H9 (cell line): ENCODE results near the gene SLC44A1. TPM values are rescaled to one million over a fixed set of nuclear protein-coding genes. Genes with fewer than 3 reads are reported as not detected.

Experiments
- DNase-seq: peaks from one replicate; pipeline ENCODE4 v3.0.0-alpha.2; 2017
- H2AFZ ChIP-seq: one replicate; pipeline ENCODE4 v1.6.1; 2013; ENCODE audit warnings: mild to moderate bottlenecking, low read length, control low read depth, moderate library complexity
- H2AK5ac ChIP-seq: 2 replicates; pipeline ENCODE4 v1.6.1; 2013; ENCODE audit warnings: low read length, control low read depth, mixed read lengths; ENCODE audit not compliant: insufficient read length
- H2BK120ac ChIP-seq: one replicate; pipeline ENCODE4 v1.6.1; 2013; ENCODE audit warnings: low read depth, mild to moderate bottlenecking, low read length, control low read depth, inconsistent platforms; ENCODE audit not compliant: poor library complexity, severe bottlenecking
- H2BK12ac ChIP-seq: 2 replicates; pipeline ENCODE4 v1.6.1; 2013; ENCODE audit warnings: low read length, control low read depth, mixed read lengths, low read depth; ENCODE audit not compliant: insufficient read length
- H2BK15ac ChIP-seq: 2 replicates; pipeline ENCODE4 v1.6.1; 2013; ENCODE audit warnings: low read depth, low read length, control low read depth
- H2BK20ac ChIP-seq: one replicate; pipeline ENCODE4 v1.6.1; 2013; ENCODE audit warnings: low read depth, mild to moderate bottlenecking, low read length, control low read depth, inconsistent platforms; ENCODE audit not compliant: poor library complexity, severe bottlenecking
- H2BK5ac ChIP-seq: 2 replicates; pipeline ENCODE4 v1.6.1; 2013; ENCODE audit warnings: low read length, control low read depth, mixed read lengths; ENCODE audit not compliant: insufficient read length
- H3K14ac ChIP-seq: 2 replicates; pipeline ENCODE4 v1.6.1; 2013; ENCODE audit warnings: low read length, control low read depth; ENCODE audit not compliant: insufficient read depth
- H3K18ac ChIP-seq: 2 replicates; pipeline ENCODE4 v1.6.1; 2013; ENCODE audit warnings: low read depth, mild to moderate bottlenecking, mixed read lengths, low read length, control low read depth; ENCODE audit not compliant: insufficient read length
- H3K23ac ChIP-seq: 2 replicates; pipeline ENCODE4 v1.6.1; 2013; ENCODE audit warnings: low read length, control low read depth, mixed read lengths, low read depth; ENCODE audit not compliant: insufficient read length
- H3K23me2 ChIP-seq: 2 replicates; pipeline ENCODE4 v1.6.1; 2013; ENCODE audit warnings: low read depth, mild to moderate bottlenecking, mixed read lengths, low read length, control low read depth; ENCODE audit not compliant: insufficient read length, poor library complexity, severe bottlenecking
- H3K27ac ChIP-seq: 2 replicates; pipeline ENCODE4 v1.5.1; 2013; ENCODE audit warnings: low read length, control low read depth, mixed read lengths, low read depth; ENCODE audit not compliant: insufficient read length
- H3K27me3 ChIP-seq: 2 replicates; pipeline ENCODE4 v1.6.1; 2013; ENCODE audit warnings: low read length, control low read depth, inconsistent platforms; ENCODE audit not compliant: insufficient read depth
- H3K4ac ChIP-seq: 2 replicates; pipeline ENCODE4 v1.6.1; 2013; ENCODE audit warnings: low read depth, mild to moderate bottlenecking, control low read depth, inconsistent platforms, low read length, moderate library complexity
- H3K4me1 ChIP-seq: 2 replicates; pipeline ENCODE4 v1.6.1; 2013; ENCODE audit warnings: low read length, control low read depth, inconsistent platforms; ENCODE audit not compliant: insufficient read depth
- H3K4me2 ChIP-seq: 2 replicates; pipeline ENCODE4 v1.6.1; 2013; ENCODE audit warnings: low read length, control low read depth, mixed read lengths; ENCODE audit not compliant: insufficient read length, insufficient read depth
- H3K56ac ChIP-seq: 2 replicates; pipeline ENCODE4 v1.6.1; 2013; ENCODE audit warnings: low read depth, mild to moderate bottlenecking, mixed read lengths, low read length, control low read depth; ENCODE audit not compliant: insufficient read length
- H3K79me1 ChIP-seq: 2 replicates; pipeline ENCODE4 v1.6.1; 2013; ENCODE audit warnings: low read depth, mild to moderate bottlenecking, moderate library complexity, low read length, control low read depth, inconsistent platforms; ENCODE audit not compliant: insufficient read depth, poor library complexity, severe bottlenecking
- H3K79me2 ChIP-seq: 2 replicates; pipeline ENCODE4 v1.6.1; 2013; ENCODE audit warnings: low read length, control low read depth, inconsistent platforms; ENCODE audit not compliant: insufficient read depth
- H3K9ac ChIP-seq: 2 replicates; pipeline ENCODE4 v1.6.1; 2013; ENCODE audit warnings: low read length, control low read depth, mixed read lengths; ENCODE audit not compliant: insufficient read length; ENCODE audit errors: extremely low read depth
- H3K9me3 ChIP-seq: one replicate; pipeline ENCODE4 v1.6.1; 2013; ENCODE audit warnings: low read depth, low read length, inconsistent platforms; ENCODE audit not compliant: control insufficient read depth
- H3T11ph ChIP-seq: one replicate; pipeline ENCODE4 v1.6.1; 2013; ENCODE audit warnings: mild to moderate bottlenecking, low read length, control low read depth, inconsistent platforms
- H4K20me1 ChIP-seq: one replicate; pipeline ENCODE4 v1.6.1; 2013; ENCODE audit not compliant: control insufficient read depth, insufficient read length, insufficient read depth
- H4K5ac ChIP-seq: 2 replicates; pipeline ENCODE4 v1.6.1; 2013; ENCODE audit warnings: low read depth, mild to moderate bottlenecking, mixed read lengths, low read length, control low read depth; ENCODE audit not compliant: insufficient read length
- H4K8ac ChIP-seq: replicated peaks from 2 replicates; pipeline ENCODE4 v1.6.1; 2013; ENCODE audit warnings: low read length, control low read depth, mixed read lengths, low read depth; ENCODE audit not compliant: insufficient read length
- H4K91ac ChIP-seq: 2 replicates; pipeline ENCODE4 v1.6.1; 2013; ENCODE audit warnings: low read depth, mild to moderate bottlenecking, moderate library complexity, mixed read lengths, low read length, control low read depth; ENCODE audit not compliant: insufficient read length
- H3K27ac Mint-ChIP-seq, 3 experiments: 2 replicates in 2 of 3; 3 replicates in 1 of 3; pipeline ENCODE4 v1.8.0; 2020 to 2021; ENCODE audit warnings: mixed read lengths in 3 of 3, mild to moderate bottlenecking in 1 of 3, moderate library complexity in 1 of 3
- H3K27me3 Mint-ChIP-seq: 2 replicates; pipeline ENCODE4 v1.8.0; 2021; ENCODE audit warnings: low read depth, mild to moderate bottlenecking, moderate library complexity, mixed read lengths
- H3K36me3 Mint-ChIP-seq, 3 experiments: 2 replicates in 2 of 3; 3 replicates in 1 of 3; pipeline ENCODE4 v1.8.0; 2020 to 2021; ENCODE audit warnings: low read depth in 3 of 3, mixed read lengths in 3 of 3; ENCODE audit not compliant: insufficient read depth in 1 of 3
- H3K4me1 Mint-ChIP-seq, 2 experiments: 2 replicates each; pipeline ENCODE4 v1.8.0; 2020; ENCODE audit warnings: mixed read lengths in 2 of 2
- H3K4me3 Mint-ChIP-seq, 2 experiments: 2 replicates in 1 of 2; 3 replicates in 1 of 2; pipeline ENCODE4 v1.8.0; 2020 to 2021; ENCODE audit warnings: mild to moderate bottlenecking in 2 of 2, mixed read lengths in 2 of 2, moderate library complexity in 1 of 2
- H3K9me3 Mint-ChIP-seq, 2 experiments: 2 replicates in 1 of 2; 3 replicates in 1 of 2; pipeline ENCODE4 v1.8.0; 2020; ENCODE audit warnings: mild to moderate bottlenecking in 2 of 2, mixed read lengths in 2 of 2, moderate library complexity in 1 of 2
- WGBS: extraction: QIAGEN DNeasy Blood & Tissue Kit; methylation state at CpG from one replicate; pipeline ENCODE4 v1.1.7; 2013; ENCODE audit warnings: missing lambda C conversion rate, low lambda C conversion rate, mixed read lengths; ENCODE audit not compliant: insufficient read length; ENCODE audit errors: extremely low coverage; 5-methylcytosine and 5-hydroxymethylcytosine counted together
- total RNA-seq: library from RNA; stranded (reverse); gene quantifications from 2 replicates; pipeline ENCODE4 v1.2.1, GENCODE V29; 2021
- TF ChIP-seq, protein P1 (sequence below): fragments of 200-600 bp; sonication (generic); conservative IDR thresholded peaks from 3 replicates; pipeline ENCODE4 v1.8.0; 2021; ENCODE audit warnings: antibody characterized with exemption, mild to moderate bottlenecking

SLC44A1 gene
- total RNA-seq, 1 experiment from 2014 or later: 60.7 TPM

DNA sequence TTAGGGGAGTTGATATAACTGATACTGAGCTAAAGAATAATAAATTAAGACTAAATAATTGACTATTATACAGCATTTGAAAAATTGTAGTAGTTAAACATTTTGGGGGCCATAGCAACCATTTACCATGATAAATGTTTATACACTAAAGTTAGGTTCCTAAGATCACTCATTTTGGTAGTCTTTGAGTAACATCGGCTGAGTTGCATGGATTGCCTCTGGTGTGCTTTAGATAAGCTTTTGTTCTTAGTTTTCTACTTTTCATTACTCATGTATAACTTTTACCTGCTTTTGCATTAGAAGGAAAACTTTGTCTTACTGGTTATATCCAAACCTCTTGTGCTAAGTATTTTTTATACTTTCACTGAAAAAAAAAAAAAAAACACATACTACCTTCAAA, 101.2 kb downstream of the SLC44A1 start:
- H2BK5ac ChIP-seq: no peak overlapping the region
- Mint-ChIP-seq H3K9me3 (no peaks in the 10 kb centered on the region), H3K27me3 (no peaks in the 10 kb centered on the region), H3K4me1 (peaks cover 4 to 7% of the 10 kb centered on the region in 2 experiments), H3K4me3 (no peak overlapping the region), H3K36me3 (peaks cover 0 to 8% (median 3%) of the 10 kb centered on the region in 3 experiments; a peak in 4 of 7 replicates), H3K27ac (no peak overlapping the region)
- no peaks in the 10 kb centered on the region for H3K9me3 ChIP-seq
- no peak overlapping the region for H3K56ac ChIP-seq
- no peaks in the 10 kb centered on the region for H3K23me2 ChIP-seq
- no peak overlapping the region for H3T11ph ChIP-seq
- no peak overlapping the region for H3K27ac ChIP-seq
- no peak overlapping the region for H3K4me2 ChIP-seq
- no peak overlapping the region for H2BK12ac ChIP-seq
- no peaks in the 10 kb centered on the region for H3K4me1 ChIP-seq
- no peak overlapping the region for H4K5ac ChIP-seq
- no CpG with 5 or more reads among the region's 1 CpG for WGBS
- no peak overlapping the region for H2AK5ac ChIP-seq
- no peak overlapping the region for H4K8ac ChIP-seq
- H4K20me1 ChIP-seq: no peaks in the 10 kb centered on the region
- no peak overlapping the region for H3K9ac ChIP-seq
- H4K91ac ChIP-seq: no peak overlapping the region
- TF ChIP-seq, protein P1, sequence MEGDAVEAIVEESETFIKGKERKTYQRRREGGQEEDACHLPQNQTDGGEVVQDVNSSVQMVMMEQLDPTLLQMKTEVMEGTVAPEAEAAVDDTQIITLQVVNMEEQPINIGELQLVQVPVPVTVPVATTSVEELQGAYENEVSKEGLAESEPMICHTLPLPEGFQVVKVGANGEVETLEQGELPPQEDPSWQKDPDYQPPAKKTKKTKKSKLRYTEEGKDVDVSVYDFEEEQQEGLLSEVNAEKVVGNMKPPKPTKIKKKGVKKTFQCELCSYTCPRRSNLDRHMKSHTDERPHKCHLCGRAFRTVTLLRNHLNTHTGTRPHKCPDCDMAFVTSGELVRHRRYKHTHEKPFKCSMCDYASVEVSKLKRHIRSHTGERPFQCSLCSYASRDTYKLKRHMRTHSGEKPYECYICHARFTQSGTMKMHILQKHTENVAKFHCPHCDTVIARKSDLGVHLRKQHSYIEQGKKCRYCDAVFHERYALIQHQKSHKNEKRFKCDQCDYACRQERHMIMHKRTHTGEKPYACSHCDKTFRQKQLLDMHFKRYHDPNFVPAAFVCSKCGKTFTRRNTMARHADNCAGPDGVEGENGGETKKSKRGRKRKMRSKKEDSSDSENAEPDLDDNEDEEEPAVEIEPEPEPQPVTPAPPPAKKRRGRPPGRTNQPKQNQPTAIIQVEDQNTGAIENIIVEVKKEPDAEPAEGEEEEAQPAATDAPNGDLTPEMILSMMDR: no peak
- no peak overlapping the region for H3K14ac ChIP-seq
- no peaks in the 10 kb centered on the region for H3K27me3 ChIP-seq
- H3K79me1 ChIP-seq: no peaks in the 10 kb centered on the region
- H3K4ac ChIP-seq: no peak overlapping the region
- no peak overlapping the region for H2BK20ac ChIP-seq
- no peak for DNase-seq
- H3K18ac ChIP-seq: no peak overlapping the region
- H3K79me2 ChIP-seq: no peaks in the 10 kb centered on the region
- H2BK120ac ChIP-seq: no peak overlapping the region
- no peak overlapping the region for H2BK15ac ChIP-seq
- no peak overlapping the region for H3K23ac ChIP-seq
- no peak overlapping the region for H2AFZ ChIP-seq
